ENCODE measurements around the gene PI16.

GRCh38 chr6:37010402-37010892 lies 55.9 kb downstream of the PI16 start:
- TF ChIP-seq CTCF (IDR thresholded peaks at IDR 0.05): no peak
- no peak for TF ChIP-seq EZH2 (IDR thresholded peaks at IDR 0.05; ENCODE audit: borderline replicate concordance, insufficient read depth, low read depth, low read length, poor library complexity, severe bottlenecking)

Data from B cell (primary cell).